BLaER1 treated with 17β-estradiol and CSF1 and Interleukin-3, amounts not matched to agents 10 nM and 100 nM (cell line): ENCODE measurements around the gene TRIOBP.
A peak's percentile ranks its signal among the peaks of the same experiment; 100 is the strongest.
"Not testable (repeated sequence)": the region's sequence is repeated elsewhere in the genome, so short reads cannot be mapped to it uniquely, and the experiment has no call there.

ENCODE experiments used
- H3K27ac ChIP-seq, 11 experiments: shearing (Covaris generic); formaldehyde crosslinking; 2 replicates each; pipeline ENCODE4 v1.8.1; 2022
- H3K27me3 ChIP-seq, 11 experiments: shearing (Covaris generic); formaldehyde crosslinking; 2 replicates each; pipeline ENCODE4 v1.8.1; 2022
- H3K36me3 ChIP-seq, 11 experiments: shearing (Covaris generic); formaldehyde crosslinking; 2 replicates each; pipeline ENCODE4 v1.8.1; 2022
- H3K4me1 ChIP-seq, 10 experiments: shearing (Covaris generic); formaldehyde crosslinking; 2 replicates each; pipeline ENCODE4 v1.8.1; 2022
- H3K4me2 ChIP-seq, 11 experiments: shearing (Covaris generic); formaldehyde crosslinking; 2 replicates each; pipeline ENCODE4 v1.8.1; 2022
- H3K4me3 ChIP-seq, 10 experiments: shearing (Covaris generic); formaldehyde crosslinking; 2 replicates each; pipeline ENCODE4 v1.8.1; 2022
- H3K9ac ChIP-seq, 11 experiments: shearing (Covaris generic); formaldehyde crosslinking; 2 replicates each; pipeline ENCODE4 v1.8.1; 2022
- H3K9me3 ChIP-seq, 11 experiments: shearing (Covaris generic); formaldehyde crosslinking; replicated peaks in 1 of 11; 2 replicates each; pipeline ENCODE4 v1.8.1; 2022
- H4K20me1 ChIP-seq, 11 experiments: shearing (Covaris generic); formaldehyde crosslinking; 2 replicates each; pipeline ENCODE4 v1.8.1; 2022
- Cebpa-rat ChIP-seq, 11 experiments: shearing (Covaris generic); IDR thresholded peaks; 2 replicates each; pipeline ENCODE4 v1.8.1; 2022

The TRIOBP gene

GRCh38 chr22:37782340-37783168 lies 85.7 kb downstream of the TRIOBP start:
- Histone ChIP-seq H4K20me1 (peaks cover 0 to 3% (median 0%) of the 10 kb centered on the region in 11 experiments; a peak in 3 of 22 replicates), H3K4me3 (no peak overlapping the region), H3K27me3 (no peaks in the 10 kb centered on the region), H3K36me3 (no peaks in the 10 kb centered on the region), H3K4me1 (peaks cover 0 to 13% (median 4%) of the 10 kb centered on the region in 10 experiments; a peak in 9 of 20 replicates), H3K9me3 (no peaks in the 10 kb centered on the region), H3K9ac (no peak overlapping the region), H3K4me2 (no peak overlapping the region), H3K27ac (no peak overlapping the region)
- no peak for TF ChIP-seq Cebpa-rat (IDR thresholded peaks at IDR 0.05)

GRCh38 chr22:37784829-37785495 lies 88.1 kb downstream of the TRIOBP start:
- Histone ChIP-seq H4K20me1 (no peaks in the 10 kb centered on the region; a peak in 1 of 22 replicates), H3K9ac (no peak overlapping the region), H3K27me3 (no peaks in the 10 kb centered on the region), H3K36me3 (no peaks in the 10 kb centered on the region), H3K9me3 (no peaks in the 10 kb centered on the region), H3K4me2 (no peak overlapping the region), H3K4me3 (no peak overlapping the region), H3K27ac (no peak overlapping the region), H3K4me1 (peaks cover 0 to 12% (median 4%) of the 10 kb centered on the region in 10 experiments; a peak in 8 of 20 replicates)
- TF ChIP-seq Cebpa-rat (IDR thresholded peaks at IDR 0.05): no peak

GRCh38 chr22:37790234-37790633 lies 93.4 kb downstream of the TRIOBP start:
- TF ChIP-seq Cebpa-rat (IDR thresholded peaks at IDR 0.05): no peak
- Histone ChIP-seq H3K27ac (no peak overlapping the region), H3K9ac (no peak overlapping the region), H3K4me3 (no peak overlapping the region), H3K27me3 (no peaks in the 10 kb centered on the region), H3K36me3 (no peaks in the 10 kb centered on the region), H4K20me1 (no peaks in the 10 kb centered on the region), H3K9me3 (no peaks in the 10 kb centered on the region), H3K4me1 (no peaks in the 10 kb centered on the region), H3K4me2 (no peak overlapping the region)

- H3K27ac ChIP-seq: no peak overlapping the region
- no peak for TF ChIP-seq Cebpa-rat (IDR thresholded peaks at IDR 0.05)
- H4K20me1 ChIP-seq: no peaks in the 10 kb centered on the region
- H3K4me1 ChIP-seq: no peaks in the 10 kb centered on the region
- no peaks in the 10 kb centered on the region for H3K27me3 ChIP-seq
- no peak overlapping the region for H3K4me2 ChIP-seq
- no peaks in the 10 kb centered on the region for H3K36me3 ChIP-seq
- no peak overlapping the region for H3K9ac ChIP-seq
- H3K9me3 ChIP-seq: no peaks in the 10 kb centered on the region
- no peak overlapping the region for H3K4me3 ChIP-seq
These were observed 95.6 kb downstream of the TRIOBP start for GRCh38 chr22:37792494-37792893.

GRCh38 chr22:37794376-37794775 lies 97.5 kb downstream of the TRIOBP start:
- Histone ChIP-seq H3K4me2 (no peak overlapping the region), H3K4me3 (no peak overlapping the region), H3K27ac (no peak overlapping the region), H3K4me1 (peaks cover 0 to 5% (median 0%) of the 10 kb centered on the region in 10 experiments; a peak in 1 of 20 replicates), H4K20me1 (no peaks in the 10 kb centered on the region), H3K9ac (no peak overlapping the region), H3K36me3 (no peaks in the 10 kb centered on the region), H3K27me3 (no peaks in the 10 kb centered on the region), H3K9me3 (no peaks in the 10 kb centered on the region)
- TF ChIP-seq Cebpa-rat (IDR thresholded peaks at IDR 0.05): no peak

- Histone ChIP-seq H3K9me3 (no peaks in the 10 kb centered on the region), H3K4me2 (no peak overlapping the region), H3K36me3 (no peaks in the 10 kb centered on the region), H4K20me1 (no peaks in the 10 kb centered on the region), H3K27me3 (peaks cover 0 to under 1% (median 0%) of the 10 kb centered on the region in 11 experiments; a peak in 4 of 22 replicates), H3K27ac (no peak overlapping the region), H3K4me1 (peaks cover 0 to 5% (median 0%) of the 10 kb centered on the region in 10 experiments; a peak in 1 of 20 replicates), H3K4me3 (no peak overlapping the region), H3K9ac (no peak overlapping the region)
- TF ChIP-seq Cebpa-rat (IDR thresholded peaks at IDR 0.05): no peak
These were observed 99.2 kb downstream of the TRIOBP start for GRCh38 chr22:37796079-37796478.

GRCh38 chr22:37797259-37797658 lies 100.4 kb downstream of the TRIOBP start:
- H3K4me2 ChIP-seq, H3K9me3 ChIP-seq, H3K9ac ChIP-seq, H3K27ac ChIP-seq, H3K4me3 ChIP-seq, H3K4me1 ChIP-seq, H3K36me3 ChIP-seq, H4K20me1 ChIP-seq: not testable (repeated sequence)
- H3K27me3 ChIP-seq: peaks cover 5 to 13% (median 11%) of the 10 kb centered on the region in 11 experiments

- no peak overlapping the region for H3K9ac ChIP-seq
- no peak for TF ChIP-seq Cebpa-rat (IDR thresholded peaks at IDR 0.05)
- no peaks in the 10 kb centered on the region for H3K36me3 ChIP-seq
- H4K20me1 ChIP-seq: no peaks in the 10 kb centered on the region
- H3K27ac ChIP-seq: no peak overlapping the region
- peak overlapping the region in 2 of 11 experiments; percentile 5 to 32; a peak in 1 of 22 replicates for H3K4me2 ChIP-seq
- H3K9me3 ChIP-seq: no peaks in the 10 kb centered on the region
- no peak overlapping the region for H3K4me3 ChIP-seq
- H3K27me3 ChIP-seq: peaks cover 13 to 20% (median 18%) of the 10 kb centered on the region in 11 experiments
- H3K4me1 ChIP-seq: peaks cover 0 to 17% (median 12%) of the 10 kb centered on the region in 10 experiments; a peak in 18 of 20 replicates
These were observed 101.1 kb downstream of the TRIOBP start for GRCh38 chr22:37797874-37798500.

- not testable (repeated sequence) for H3K4me3 ChIP-seq, H3K9me3 ChIP-seq, H3K9ac ChIP-seq, H3K27ac ChIP-seq, H3K36me3 ChIP-seq, H3K4me2 ChIP-seq
- peaks cover 0 to 17% (median 1%) of the 10 kb centered on the region in 11 experiments; a peak in 6 of 22 replicates for H4K20me1 ChIP-seq
- peaks cover 5 to 25% (median 16%) of the 10 kb centered on the region in 10 experiments; a peak in 19 of 20 replicates for H3K4me1 ChIP-seq
- H3K27me3 ChIP-seq: peaks cover 33 to 40% (median 38%) of the 10 kb centered on the region in 11 experiments
These were observed 103.1 kb downstream of the TRIOBP start for GRCh38 chr22:37799979-37800378.
